CD14-positive monocyte (primary cell): Measurements from ENCODE around the gene KRT76. TPM values are rescaled to one million over a fixed set of nuclear protein-coding genes. Genes with fewer than 3 reads are reported as not detected.

Experiments
- DNase-seq, 3 donors: peaks; one replicate each; pipeline ENCODE4 v3.0.0-alpha.2; 2011 to 2022
- H2AFZ ChIP-seq: 2 replicates; pipeline ENCODE4 v1.6.0; 2012; ENCODE audit warnings: mild to moderate bottlenecking, low read depth, low read length, inconsistent platforms; ENCODE audit not compliant: insufficient read depth, poor library complexity, severe bottlenecking
- H3K27ac ChIP-seq, 2 donors: 1 replicate in 1 of 2; 2 replicates in 1 of 2; pipeline ENCODE4 v1.5.1; 2012 to 2013; ENCODE audit warnings: low read length in 2 of 2, control low read depth in 1 of 2, inconsistent platforms in 1 of 2, low read depth in 1 of 2, mild to moderate bottlenecking in 1 of 2
- H3K27me3 ChIP-seq, 2 donors: one replicate each; pipeline versions ENCODE4 v1.6.0 to v1.6.1; 2011 to 2013; ENCODE audit warnings: low read length in 2 of 2; ENCODE audit not compliant: control insufficient read depth in 2 of 2, insufficient read depth in 2 of 2
- H3K36me3 ChIP-seq, 2 donors: replicated peaks in 1 of 2; 1 replicate in 1 of 2; 2 replicates in 1 of 2; pipeline versions ENCODE4 v1.5.1 to v1.6.1; 2012 to 2013; ENCODE audit warnings: low read length in 2 of 2, control low read depth in 1 of 2, inconsistent platforms in 1 of 2, mild to moderate bottlenecking in 1 of 2; ENCODE audit not compliant: insufficient read depth in 2 of 2, control insufficient read depth in 1 of 2
- H3K4me1 ChIP-seq, 2 donors: 1 replicate in 1 of 2; 2 replicates in 1 of 2; pipeline versions ENCODE4 v1.5.1 to v1.6.1; 2012 to 2013; ENCODE audit warnings: low read length in 2 of 2, control low read depth in 1 of 2, inconsistent platforms in 1 of 2, mild to moderate bottlenecking in 1 of 2, moderate library complexity in 1 of 2; ENCODE audit not compliant: insufficient read depth in 2 of 2, control insufficient read depth in 1 of 2
- H3K4me2 ChIP-seq: replicated peaks from 2 replicates; pipeline ENCODE3; 2012; ENCODE audit warnings: low read length, moderate library complexity, mild to moderate bottlenecking; ENCODE audit not compliant: poor library complexity, severe bottlenecking; ENCODE audit errors: extremely low read depth
- H3K4me3 ChIP-seq, 3 experiments: fragments of 200-600 bp in 1 of 3; sonication (generic) in 1 of 3; replicated peaks in 1 of 3; 1 replicate in 2 of 3; 2 replicates in 1 of 3; pipeline ENCODE4 v1.5.1; 2011 to 2013; ENCODE audit warnings: low read length in 3 of 3, mild to moderate bottlenecking in 3 of 3, control low read depth in 2 of 3, low read depth in 2 of 3, inconsistent platforms in 1 of 3, moderate library complexity in 1 of 3
- H3K79me2 ChIP-seq: 2 replicates; pipeline ENCODE4 v1.6.0; 2012; ENCODE audit warnings: mild to moderate bottlenecking, control low read depth, inconsistent platforms, low read length, moderate library complexity; ENCODE audit not compliant: insufficient read depth
- H3K9ac ChIP-seq: 2 replicates; pipeline ENCODE4 v1.6.0; 2017; ENCODE audit warnings: low read length, mild to moderate bottlenecking; ENCODE audit not compliant: insufficient read depth, poor library complexity, severe bottlenecking
- H3K9me3 ChIP-seq, 2 donors: replicated peaks in 1 of 2; 1 replicate in 1 of 2; 2 replicates in 1 of 2; pipeline versions ENCODE4 v1.5.1 to v1.6.1; 2012 to 2013; ENCODE audit warnings: low read length in 2 of 2, control low read depth in 1 of 2; ENCODE audit not compliant: control insufficient read depth in 1 of 2, insufficient read depth in 1 of 2
- H4K20me1 ChIP-seq: 2 replicates; pipeline ENCODE4 v1.6.0; 2012; ENCODE audit warnings: mild to moderate bottlenecking, low read length, control low read depth, moderate library complexity; ENCODE audit not compliant: insufficient read depth
- H3K27ac Mint-ChIP-seq, 7 donors: one replicate each; pipeline ENCODE4 v1.8.0; 2020; ENCODE audit warnings: mild to moderate bottlenecking in 7 of 7, mixed read lengths in 7 of 7, moderate library complexity in 6 of 7, inconsistent platforms in 2 of 7
- H3K27me3 Mint-ChIP-seq, 3 donors: one replicate each; pipeline ENCODE4 v1.8.0; 2021 to 2022; ENCODE audit warnings: low read depth in 3 of 3, mild to moderate bottlenecking in 3 of 3, mixed read lengths in 3 of 3, moderate library complexity in 3 of 3, inconsistent platforms in 1 of 3
- H3K36me3 Mint-ChIP-seq, 2 donors: one replicate each; pipeline ENCODE4 v1.8.0; 2020; ENCODE audit warnings: mixed read lengths in 2 of 2, inconsistent platforms in 1 of 2, mild to moderate bottlenecking in 1 of 2
- H3K4me1 Mint-ChIP-seq: one replicate; pipeline ENCODE4 v1.8.0; 2020; ENCODE audit warnings: mild to moderate bottlenecking, mixed read lengths
- H3K4me3 Mint-ChIP-seq, 2 donors: one replicate each; pipeline ENCODE4 v1.8.0; 2020; ENCODE audit warnings: mild to moderate bottlenecking in 2 of 2, mixed read lengths in 2 of 2, moderate library complexity in 1 of 2
- H3K9me3 Mint-ChIP-seq, 7 donors: one replicate each; pipeline ENCODE4 v1.8.0; 2020 to 2022; ENCODE audit warnings: mixed read lengths in 7 of 7, mild to moderate bottlenecking in 6 of 7, moderate library complexity in 6 of 7, inconsistent platforms in 2 of 7
- CTCF ChIP-seq: fragments of 200-600 bp; IDR thresholded peaks from one replicate; pipeline ENCODE4 v1.8.0; 2022; ENCODE audit warnings: antibody characterized with exemption, mild to moderate bottlenecking
- WGBS: methylation state at CpG from one replicate; pipeline ENCODE4 v1.1.5; 2013; ENCODE audit warnings: missing lambda C conversion rate; ENCODE audit not compliant: insufficient coverage; 5-methylcytosine and 5-hydroxymethylcytosine counted together
- intact Hi-C, 2 donors: fragments of 100-400 bp; cut with micrococcal nuclease; formaldehyde crosslinking; loops; one replicate each; pipeline versions ENCODE4 v1.15.0 to v1.15.1; 2023
- polyA minus RNA-seq: library from RNA; depleted of rRNA, polyadenylated mRNA; stranded (reverse); fragments of >200 nt; gene quantifications from 2 replicates; pipeline ENCODE4 v1.2.3, GENCODE V29; 2012
- polyA plus RNA-seq, 3 donors: library from polyadenylated mRNA; depleted of rRNA in 1 of 3; unstranded in 2 of 3; stranded (reverse) in 1 of 3; fragments of 300-500 nt in 2 of 3; fragments of >200 nt in 1 of 3; fragmentation: Illumina TruSeq in 2 of 3; gene quantifications; 1 replicate in 2 of 3; 2 replicates in 1 of 3; pipeline ENCODE4 v1.2.3, GENCODE V29; 2012 to 2021
- total RNA-seq, 12 experiments: library from RNA in 1 of 12; stranded (reverse) in 1 of 12; fragments of 120-200 nt in 1 of 12; gene quantifications; one replicate each; pipeline ENCODE4 v1.2.4 and lab custom pipeline; 2013 to 2026; ENCODE audit warnings: mixed read lengths in 6 of 12, inconsistent platforms in 1 of 12

Gene KRT76
- total RNA-seq (2013): not detected
- polyA plus RNA-seq (not detected), polyA minus RNA-seq (not detected in 2 replicates), total RNA-seq (lab: John Stamatoyannopoulos, UW) (0 to 1.3 (median 0) reads per million in 11 experiments)

- peaks cover 5 to 21% (median 6%) of the 10 kb centered on the region in 3 donors for H3K27me3 Mint-ChIP-seq
- no peaks in the 10 kb centered on the region for H3K9me3 ChIP-seq
- H4K20me1 ChIP-seq: no peaks in the 10 kb centered on the region
- peaks cover 0 to 5% of the 10 kb centered on the region in 2 donors for H3K27me3 ChIP-seq
- TF ChIP-seq CTCF: no peak
- H3K4me1 Mint-ChIP-seq: no peaks in the 10 kb centered on the region
- H3K9ac ChIP-seq: no peak within 1 kb of the TSS
- no peaks in the 10 kb centered on the region for H3K9me3 Mint-ChIP-seq
- H2AFZ ChIP-seq: no peak within 1 kb of the TSS
- no peak within 1 kb of the TSS for H3K4me3 ChIP-seq
- H3K4me1 ChIP-seq: no peaks in the 10 kb centered on the region
- no peaks in the 10 kb centered on the region for H3K79me2 ChIP-seq
- DNase-seq: no peak
- H3K4me3 Mint-ChIP-seq: no peak within 1 kb of the TSS
- H3K36me3 ChIP-seq: no peaks in the 10 kb centered on the region
- no peak within 1 kb of the TSS for H3K27ac ChIP-seq
- no peak within 1 kb of the TSS for H3K4me2 ChIP-seq
- peak within 1 kb of the TSS in 1 of 7 donors; percentile 25 for H3K27ac Mint-ChIP-seq
- WGBS: 93% methylated on average over 7 of the region's 8 CpGs
- no peaks in the 10 kb centered on the region for H3K36me3 Mint-ChIP-seq
- intact Hi-C loops: no loop called here
Measured at GRCh38 chr12:52776913-52777395, at the start of gene KRT76. KRT76 (minus strand) TSS chr12:52777345; CDS start chr12:52777291, 54 bp downstream.

- no peak overlapping the region for H3K27ac Mint-ChIP-seq
- Histone ChIP-seq H3K79me2 (no peaks in the 10 kb centered on the region), H3K9me3 (no peaks in the 10 kb centered on the region), H4K20me1 (no peaks in the 10 kb centered on the region), H2AFZ (no peak overlapping the region), H3K9ac (no peak overlapping the region), H3K4me1 (peaks cover 0 to 6% of the 10 kb centered on the region in 2 donors), H3K4me2 (no peak overlapping the region), H3K4me3 (no peak overlapping the region), H3K36me3 (no peaks in the 10 kb centered on the region), H3K27ac (no peak overlapping the region), H3K27me3 (no peaks in the 10 kb centered on the region)
- H3K36me3 Mint-ChIP-seq: no peaks in the 10 kb centered on the region
- H3K9me3 Mint-ChIP-seq: no peaks in the 10 kb centered on the region
- no peak overlapping the region for H3K4me3 Mint-ChIP-seq
- no peak for DNase-seq
- peaks cover 10% of the 10 kb centered on the region for H3K4me1 Mint-ChIP-seq
- intact Hi-C loops: no loop called here
- 83% methylated on average over 3 of the region's 4 CpGs for WGBS
- H3K27me3 Mint-ChIP-seq: peaks cover 0 to 5% (median 1%) of the 10 kb centered on the region in 3 donors
- no peak for TF ChIP-seq CTCF
Measured at GRCh38 chr12:52825961-52826360, 48.8 kb upstream of the KRT76 start.
